HepG2 (cell line): ENCODE measurements around the gene SETD1B. TPM values are rescaled to one million over a fixed set of nuclear protein-coding genes. Genes with fewer than 3 reads are reported as not detected.

Source experiments
- ATAC-seq: fragments of 200-7000 bp; cut with Tn5 transposase; 3 replicates; pipeline ENCODE4 v1.9.1; 2020; ENCODE audit warnings: mild to moderate bottlenecking, moderate library complexity
- BruUV-seq: library from RNA; stranded (reverse); fragments of 400-500 nt; replicated peaks from 2 replicates; lab custom pipeline; 2021; lab: Mats Ljungman, UMichigan
- CTCF ChIA-PET: fragments of 300-600 bp; formaldehyde crosslinking; extraction: SDS; loops from one replicate; lab custom pipeline; 2021; ENCODE audit warnings: low total read pairs, inconsistent platforms, low intra/inter-chr PET ratio; lab: Yijun Ruan, JAX
- POLR2A ChIA-PET: fragments of 350-600 bp; sonication (Branson Sonifier 250); formaldehyde crosslinking; loops from one replicate; lab custom pipeline; 2020; ENCODE audit warnings: antibody characterized with exemption, inconsistent platforms; lab: Yijun Ruan, JAX
- DNase-seq: peaks from one replicate; pipeline ENCODE4 v3.0.0-alpha.2; 2015; ENCODE audit warnings: low spot score
- FAIRE-seq: peaks from 3 replicates; lab custom pipeline; 2011; peaks lifted over from hg19 to GRCh38; lab: Jason Lieb, UNC
- H2AFZ ChIP-seq: one replicate; pipeline ENCODE4 v1.6.1; 2011; ENCODE audit warnings: low read length, inconsistent platforms
- H3K27ac ChIP-seq: fragments of 300-600 bp; 3 replicates; pipeline ENCODE4 v1.8.0; 2011; ENCODE audit warnings: mixed run types, mild to moderate bottlenecking, mixed read lengths, low read length, inconsistent platforms; ENCODE audit not compliant: insufficient read depth; ENCODE audit errors: extremely low read length
- H3K27me3 ChIP-seq, 2 experiments: fragments of 200-600 bp in 1 of 2; 2 replicates in 1 of 2; 3 replicates in 1 of 2; pipeline versions ENCODE4 v1.6.0 to v1.8.0; 2011; ENCODE audit warnings: low read length in 2 of 2, mild to moderate bottlenecking in 2 of 2, moderate library complexity in 2 of 2, inconsistent platforms in 1 of 2; ENCODE audit not compliant: insufficient read depth in 2 of 2, control insufficient read depth in 1 of 2
- H3K36me3 ChIP-seq, 2 experiments: fragments of 200-600 bp in 1 of 2; replicated peaks in 1 of 2; 2 replicates in 1 of 2; 3 replicates in 1 of 2; pipeline versions ENCODE4 v1.5.1 to v1.8.0; 2011; ENCODE audit warnings: low read length in 2 of 2, inconsistent platforms in 1 of 2; ENCODE audit not compliant: insufficient read depth in 2 of 2, control insufficient read depth in 1 of 2
- H3K4me1 ChIP-seq: 2 replicates; pipeline ENCODE4 v1.5.1; 2012; ENCODE audit warnings: low read length, inconsistent platforms; ENCODE audit not compliant: insufficient read depth
- H3K4me2 ChIP-seq: 2 replicates; pipeline ENCODE4 v1.6.0; 2011; ENCODE audit warnings: low read depth, low read length, inconsistent platforms
- H3K4me3 ChIP-seq, 3 experiments: fragments of 200-600 bp in 1 of 3; sonication (generic), shearing (Covaris generic) in 1 of 3; replicated peaks in 1 of 3; 2 replicates each; pipeline ENCODE4 v1.5.1; 2011 to 2016; ENCODE audit warnings: low read length in 3 of 3, inconsistent platforms in 2 of 3, low read depth in 2 of 3, mild to moderate bottlenecking in 2 of 3, control low read depth in 1 of 3, mixed read lengths in 1 of 3; ENCODE audit not compliant: insufficient read depth in 1 of 3
- H3K79me2 ChIP-seq: one replicate; pipeline ENCODE4 v1.6.1; 2011; ENCODE audit warnings: low read length, inconsistent platforms; ENCODE audit not compliant: insufficient read depth
- H3K9ac ChIP-seq: 2 replicates; pipeline ENCODE4 v1.6.0; 2011; ENCODE audit warnings: mild to moderate bottlenecking, low read depth, low read length, inconsistent platforms; ENCODE audit not compliant: insufficient read depth
- H3K9me3 ChIP-seq: 2 replicates; pipeline ENCODE4 v1.5.1; 2012; ENCODE audit warnings: mild to moderate bottlenecking, low read length
- H4K20me1 ChIP-seq: 2 replicates; pipeline ENCODE4 v1.6.0; 2011; ENCODE audit warnings: inconsistent platforms, mild to moderate bottlenecking, low read length, moderate library complexity; ENCODE audit not compliant: insufficient read depth
- CBX2 ChIP-seq, 2 experiments: fragments of 200-600 bp in 1 of 2; sonication (generic); formaldehyde crosslinking in 1 of 2; IDR thresholded peaks; 2 replicates each; pipeline versions ENCODE4 v1.7.0 to v1.8.1; 2018 to 2022; ENCODE audit warnings: low read depth in 2 of 2, low read length in 1 of 2, mild to moderate bottlenecking in 1 of 2, missing genetic modification reagents in 1 of 2
- KAT8 ChIP-seq: IDR thresholded peaks from 2 replicates; pipeline ENCODE4 v1.6.1; 2016; ENCODE audit warnings: missing genetic modification reagents, missing compliant biosample characterization
- PITX1 ChIP-seq: sonication (generic); formaldehyde crosslinking; IDR thresholded peaks from 2 replicates; pipeline ENCODE4 v1.5.1; 2020; ENCODE audit warnings: mild to moderate bottlenecking, missing genetic modification reagents
- RAD51 ChIP-seq: fragments of 450-650 bp; IDR thresholded peaks from 2 replicates; pipeline ENCODE4 v1.6.1; 2016; ENCODE audit warnings: borderline replicate concordance
- RNF219 ChIP-seq: sonication (generic); formaldehyde crosslinking; IDR thresholded peaks from 2 replicates; pipeline ENCODE4 v1.5.0; 2020; ENCODE audit warnings: mild to moderate bottlenecking, missing genetic modification reagents
- ZBTB33 ChIP-seq: sonication (generic); formaldehyde crosslinking; IDR thresholded peaks from 2 replicates; pipeline ENCODE4 v1.4.0; 2020; ENCODE audit warnings: missing genetic modification reagents
- ZFP37 ChIP-seq: sonication (generic); formaldehyde crosslinking; IDR thresholded peaks from 2 replicates; pipeline ENCODE4 v1.4.0; 2020; ENCODE audit warnings: missing genetic modification reagents, borderline replicate concordance
- ZMAT5 ChIP-seq: sonication (generic); formaldehyde crosslinking; IDR thresholded peaks from 2 replicates; pipeline ENCODE4 v1.5.0; 2020; ENCODE audit warnings: mild to moderate bottlenecking, low read depth, missing genetic modification reagents, borderline replicate concordance
- ZNF263 ChIP-seq: sonication (generic); formaldehyde crosslinking; IDR thresholded peaks from 2 replicates; pipeline ENCODE4 v1.4.0; 2020; ENCODE audit warnings: missing genetic modification reagents
- ZNF30 ChIP-seq: sonication (generic); formaldehyde crosslinking; IDR thresholded peaks from 2 replicates; pipeline ENCODE4 v1.5.0; 2020; ENCODE audit warnings: mild to moderate bottlenecking, missing genetic modification reagents
- ZNF350 ChIP-seq: sonication (generic); formaldehyde crosslinking; IDR thresholded peaks from 2 replicates; pipeline ENCODE4 v1.4.0; 2020; ENCODE audit warnings: mild to moderate bottlenecking, low read depth, missing genetic modification reagents, borderline replicate concordance
- ZNF691 ChIP-seq: sonication (generic); formaldehyde crosslinking; IDR thresholded peaks from 2 replicates; pipeline ENCODE4 v1.4.0; 2020; ENCODE audit warnings: missing genetic modification reagents, low read depth, mild to moderate bottlenecking, borderline replicate concordance
- ZNF724P ChIP-seq: sonication (generic); formaldehyde crosslinking; IDR thresholded peaks from 2 replicates; pipeline ENCODE4 v1.8.0; 2022; ENCODE audit warnings: missing genetic modification reagents, borderline replicate concordance
- WGBS: methylation state at CpG from one replicate; pipeline ENCODE4 v1.1.6; 2017; ENCODE audit warnings: low lambda C conversion rate; 5-methylcytosine and 5-hydroxymethylcytosine counted together
- in situ Hi-C: cut with HindIII; loops from 2 replicates; pipeline ENCODE4 v1.10.0; 2017; ENCODE audit warnings: low pct_unique_long_range_greater_than_20kb; ENCODE audit not compliant: extremely low pct_ligation_motif_present
- intact Hi-C: fragments of 100-400 bp; cut with micrococcal nuclease; formaldehyde crosslinking; loops from one replicate; pipeline ENCODE4 v1.10.0; 2022; ENCODE audit not compliant: unreplicated experiment
- polyA plus RNA-seq, 8 experiments: library from polyadenylated mRNA; depleted of rRNA in 3 of 8; stranded (reverse) in 7 of 8; unstranded in 1 of 8; fragments of >200 nt; fragmentation: Illumina TruSeq in 4 of 8; extraction: Trizol in 4 of 8; gene quantifications; 2 replicates each; pipeline versions ENCODE4 v1.2.1 to v1.2.3, GENCODE V29; 2011 to 2016; ENCODE audit warnings: low read depth in 4 of 8, missing spikeins in 1 of 8, mixed read lengths in 1 of 8; ENCODE audit not compliant: insufficient read depth in 1 of 8
- total RNA-seq, 5 experiments: library from RNA; depleted of rRNA; stranded (reverse); fragments of >200 nt; fragmentation: Illumina TruSeq; extraction: Trizol; gene quantifications; 2 replicates each; pipeline ENCODE4 v1.2.3, GENCODE V29; 2016; ENCODE audit warnings: low read depth in 1 of 5
- TF ChIP-seq, protein P1 (sequence below): IDR thresholded peaks from 2 replicates; pipeline ENCODE4 v1.6.1; 2016; ENCODE audit warnings: mild to moderate bottlenecking, missing biosample characterization, missing genetic modification reagents

The SETD1B gene
- total and polyA plus RNA-seq, 2 of the 13 experiments (the other 11 are each of a cell fraction or from before 2014, with no cell fraction given) = 1.1 to 1.4 TPM

DNA sequence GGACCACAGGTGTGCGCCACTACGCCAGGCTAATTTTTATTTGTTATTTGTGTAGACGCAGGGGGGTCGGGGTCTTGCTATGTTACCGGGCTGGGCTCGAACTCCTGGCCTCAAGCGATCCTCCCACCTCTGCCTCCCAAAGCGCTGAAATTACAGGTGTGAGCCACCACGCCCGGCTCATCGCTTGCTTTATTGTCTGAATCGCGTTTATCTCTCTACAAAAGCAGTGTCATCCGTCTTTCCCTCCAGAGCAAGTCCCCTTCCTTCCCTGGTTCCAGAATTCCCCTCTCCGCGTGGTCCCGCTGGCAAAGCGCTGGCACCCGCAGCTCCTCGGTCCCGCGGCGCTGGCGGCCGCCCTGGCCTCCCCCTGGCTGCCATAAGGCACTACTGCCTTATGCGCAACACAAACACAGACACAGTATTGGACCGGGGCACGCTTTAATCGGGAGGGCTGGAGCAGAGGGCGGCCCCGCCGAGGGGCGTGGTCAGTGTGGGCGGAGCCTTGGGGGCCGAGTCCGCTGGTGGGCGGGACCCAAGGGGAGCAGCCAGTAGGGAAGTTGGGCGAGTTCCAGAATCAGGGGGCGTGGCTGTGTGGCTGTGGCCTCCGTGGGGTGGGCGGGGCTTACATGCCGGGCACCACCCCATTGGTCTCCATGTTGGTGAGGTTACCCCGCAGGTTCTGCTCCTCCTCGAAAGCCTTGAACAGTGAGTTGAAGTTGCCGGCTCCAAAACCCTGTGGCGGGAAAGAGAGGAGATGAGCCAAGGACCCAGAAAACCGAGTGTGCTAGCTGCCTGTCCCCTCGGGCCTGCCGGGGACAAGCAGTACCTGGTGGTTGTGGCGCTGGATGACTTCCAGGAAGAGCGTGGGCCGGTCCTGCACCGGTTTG lies 35.5 kb downstream of the SETD1B start (continued):
- TF ChIP-seq ZBTB33 (CRISPR knock-in tag) (peak; percentile 67), ZNF724P (no peak), ZNF691 (no peak)

DNA sequence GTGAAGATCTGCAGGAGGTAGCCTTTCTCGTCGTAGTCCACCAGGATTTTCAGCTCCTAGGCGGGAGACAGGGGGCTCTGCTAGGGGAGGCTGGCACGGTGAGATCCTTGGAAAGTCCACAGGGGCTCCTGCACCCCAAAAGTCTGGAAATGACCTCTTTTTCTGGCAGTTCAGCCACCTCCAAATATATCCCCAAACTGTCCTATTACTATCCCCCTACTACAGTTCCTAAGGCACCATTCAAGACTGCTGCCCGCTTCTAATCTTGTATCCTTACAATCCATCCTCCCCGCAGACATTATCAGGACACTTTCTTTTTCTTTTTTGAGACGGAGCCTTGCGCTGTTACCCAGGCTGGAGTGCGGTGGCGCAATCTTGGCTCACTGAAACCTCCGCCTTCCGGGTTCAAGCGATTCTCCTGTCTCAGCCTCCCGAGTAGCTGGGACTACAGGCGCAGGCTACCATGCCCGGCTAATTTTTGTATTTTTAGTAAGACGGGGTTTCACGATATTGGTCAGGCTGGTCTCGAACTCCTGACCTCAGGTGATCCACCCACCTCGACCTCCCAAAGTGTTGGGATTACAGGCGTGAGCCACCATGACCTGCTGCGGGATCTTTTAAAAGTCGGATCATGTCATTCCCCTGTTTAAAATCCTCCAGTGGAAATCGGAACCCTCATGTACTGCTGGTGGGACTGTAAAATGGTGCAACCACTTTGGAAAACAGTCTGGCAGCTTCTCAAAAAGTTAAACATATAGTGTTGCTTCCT lies 36.4 kb downstream of the SETD1B start:
- ATAC-seq (no peak), DNase-seq (no peak), FAIRE-seq (no peak)
- intact Hi-C loops (no loop called here), in situ Hi-C loops (no loop called here)
- Histone ChIP-seq H3K4me3 (no peak overlapping the region), H4K20me1 (no peaks in the 10 kb centered on the region), H3K27me3 (no peaks in the 10 kb centered on the region), H3K9ac (no peak overlapping the region), H3K36me3 (peaks cover 3 to 20% of the 10 kb centered on the region in 2 experiments; a peak in 3 of 5 replicates), H3K9me3 (no peaks in the 10 kb centered on the region), H2AFZ (no peak overlapping the region), H3K4me1 (peaks cover 18% of the 10 kb centered on the region), H3K4me2 (no peak overlapping the region), H3K27ac (no peak overlapping the region), H3K79me2 (no peaks in the 10 kb centered on the region)
- WGBS = 98% methylated on average over 23 of the region's 24 CpGs
- no TSS peak for BruUV-seq
- ChIA-PET POLR2A (no interaction called here), CTCF (no interaction called here)
- no peak for TF ChIP-seq RAD51
- TF ChIP-seq ZNF350 (CRISPR knock-in tag) = no peak
- TF ChIP-seq, protein P1, sequence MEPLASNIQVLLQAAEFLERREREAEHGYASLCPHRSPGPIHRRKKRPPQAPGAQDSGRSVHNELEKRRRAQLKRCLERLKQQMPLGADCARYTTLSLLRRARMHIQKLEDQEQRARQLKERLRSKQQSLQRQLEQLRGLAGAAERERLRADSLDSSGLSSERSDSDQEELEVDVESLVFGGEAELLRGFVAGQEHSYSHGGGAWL = no peak
- TF ChIP-seq ZMAT5 = no peak
- no peak for TF ChIP-seq RNF219
- TF ChIP-seq ZNF263 (CRISPR knock-in tag) = no peak
- no peak for TF ChIP-seq ZFP37 (CRISPR knock-in tag)
- no peak for TF ChIP-seq PITX1 (CRISPR knock-in tag)
- TF ChIP-seq KAT8 (CRISPR knock-in tag) = no peak
- no peak for TF ChIP-seq CBX2 (IDR thresholded peaks at IDR 0.05; ENCODE audit: low read depth, low read length)
- no peak for TF ChIP-seq CBX2 (CRISPR knock-in tag; IDR thresholded peaks at IDR 0.05; ENCODE audit: low read depth)
- no peak for TF ChIP-seq ZNF30 (CRISPR knock-in tag)
